ENCODE results near the gene ZMYM4.

- TF ChIP-seq ZC3H10 (CRISPR knock-in tag; IDR thresholded peaks at IDR 0.05) = no peak
- TF ChIP-seq PATZ1 (CRISPR knock-in tag; IDR thresholded peaks at IDR 0.05; ENCODE audit: borderline replicate concordance) = no peak
- no peak for TF ChIP-seq TSHZ2 (CRISPR knock-in tag; IDR thresholded peaks at IDR 0.05)
- no peak for TF ChIP-seq CREB5 (CRISPR knock-in tag; IDR thresholded peaks at IDR 0.05; ENCODE audit: low read depth)
- TF ChIP-seq BACH2 (CRISPR knock-in tag; IDR thresholded peaks at IDR 0.05; ENCODE audit: borderline replicate concordance) = no peak
These were observed 130.2 kb downstream of the ZMYM4 start for GRCh38 chr1:35398739-35399138.

Data from SK-N-SH treated with all-trans-retinoic acid at 6 μM for 48 hours (cell line).